MM.1S (cell line): Measurements from ENCODE around the gene DCLK1.

Source experiments
- DNase-seq: peaks from one replicate; pipeline ENCODE4 v3.0.0-alpha.2; 2015
- H2AFZ ChIP-seq: fragments of 300-600 bp; sonication (generic); 2 replicates; pipeline ENCODE4 v1.6.0; 2016; ENCODE audit warnings: antibody characterized with exemption, low read length
- H3F3A ChIP-seq: fragments of 300-600 bp; sonication (generic); 2 replicates; pipeline ENCODE4 v1.6.1; 2016; ENCODE audit warnings: mild to moderate bottlenecking, antibody characterized with exemption, low read length, moderate library complexity, mixed read lengths; ENCODE audit not compliant: insufficient read depth
- H3K27ac ChIP-seq: fragments of 300-600 bp; sonication (generic); 2 replicates; pipeline ENCODE4 v1.5.1; 2016; ENCODE audit warnings: mild to moderate bottlenecking, low read length
- H3K27me3 ChIP-seq: fragments of 300-600 bp; sonication (generic); replicated peaks from 2 replicates; pipeline ENCODE4 v1.6.0; 2016; ENCODE audit warnings: low read length; ENCODE audit not compliant: insufficient read depth
- H3K36me3 ChIP-seq: fragments of 300-600 bp; sonication (generic); replicated peaks from 2 replicates; pipeline ENCODE4 v1.6.1; 2016; ENCODE audit warnings: mild to moderate bottlenecking, low read length, mixed read lengths; ENCODE audit not compliant: insufficient read depth
- H3K4me1 ChIP-seq: fragments of 300-600 bp; sonication (generic); 2 replicates; pipeline ENCODE4 v1.6.1; 2016; ENCODE audit warnings: low read length, mixed read lengths
- H3K4me2 ChIP-seq: fragments of 300-600 bp; sonication (generic); 2 replicates; pipeline ENCODE4 v1.6.0; 2016; ENCODE audit warnings: low read depth, low read length
- H3K4me3 ChIP-seq: fragments of 300-600 bp; sonication (generic); 2 replicates; pipeline ENCODE4 v1.5.1; 2016; ENCODE audit warnings: low read length, mixed read lengths
- H3K79me2 ChIP-seq: fragments of 300-600 bp; sonication (generic); 2 replicates; pipeline ENCODE4 v1.6.1; 2016; ENCODE audit warnings: mixed run types, low read length, mixed read lengths
- H3K9ac ChIP-seq: fragments of 300-600 bp; sonication (generic); 2 replicates; pipeline ENCODE4 v1.6.1; 2016; ENCODE audit warnings: low read length, mixed read lengths
- H3K9me2 ChIP-seq: fragments of 300-600 bp; sonication (generic); replicated peaks from 2 replicates; pipeline ENCODE4 v1.6.1; 2016; ENCODE audit warnings: mild to moderate bottlenecking, low read length, mixed read lengths; ENCODE audit not compliant: insufficient read depth
- H3K9me3 ChIP-seq: fragments of 300-600 bp; sonication (generic); replicated peaks from 2 replicates; pipeline ENCODE4 v1.6.1; 2016; ENCODE audit warnings: mild to moderate bottlenecking, low read length, mixed read lengths; ENCODE audit not compliant: insufficient read depth
- H4K20me1 ChIP-seq: fragments of 300-600 bp; sonication (generic); 2 replicates; pipeline ENCODE4 v1.6.1; 2016; ENCODE audit warnings: mild to moderate bottlenecking, low read length, moderate library complexity, mixed read lengths; ENCODE audit not compliant: insufficient read depth
- EZH2 ChIP-seq: fragments of 300-600 bp; sonication (generic); optimal IDR thresholded peaks from 2 replicates; pipeline ENCODE3; 2017; ENCODE audit warnings: low read depth, mild to moderate bottlenecking, antibody characterized with exemption, low read length, mixed read lengths
- EZH2phosphoT487 ChIP-seq: fragments of 300-600 bp; sonication (generic); IDR thresholded peaks from 2 replicates; pipeline ENCODE4 v1.6.1; 2018; ENCODE audit warnings: antibody characterized with exemption, low read length
- TF ChIP-seq, protein P1 (sequence below): fragments of 300-600 bp; sonication (generic); IDR thresholded peaks from 2 replicates; pipeline ENCODE4 v1.5.1; 2016; ENCODE audit warnings: antibody characterized with exemption, low read length, mixed read lengths

The DCLK1 gene

DNA sequence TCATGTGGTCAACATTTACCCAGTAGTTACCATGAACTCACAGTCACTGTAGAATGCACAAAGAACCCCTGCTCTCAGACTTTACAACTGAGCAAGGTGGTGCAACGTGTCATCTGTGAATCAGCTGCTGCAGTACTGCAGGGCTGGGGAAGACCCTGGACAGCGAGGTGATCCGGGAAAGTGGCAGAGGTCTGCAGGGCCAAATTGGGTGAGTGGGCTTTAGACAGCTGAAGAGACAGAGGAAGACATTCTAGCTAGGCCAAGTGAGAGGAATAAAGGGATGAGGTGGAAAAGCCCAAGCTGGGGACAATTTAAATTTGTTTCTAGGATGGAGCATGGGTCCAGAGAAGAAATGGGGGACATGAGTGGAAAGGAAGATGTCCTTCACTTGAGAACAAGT lies 270.5 kb downstream of the DCLK1 start:
- Histone ChIP-seq H2AFZ (no peak overlapping the region), H3K27me3 (no peaks in the 10 kb centered on the region), H3F3A (no peaks in the 10 kb centered on the region), H3K79me2 (no peaks in the 10 kb centered on the region), H3K4me2 (no peak overlapping the region), H4K20me1 (no peaks in the 10 kb centered on the region), H3K27ac (no peak overlapping the region), H3K36me3 (no peaks in the 10 kb centered on the region), H3K4me1 (no peaks in the 10 kb centered on the region), H3K9me3 (no peaks in the 10 kb centered on the region), H3K9me2 (no peaks in the 10 kb centered on the region), H3K4me3 (no peak overlapping the region), H3K9ac (no peak overlapping the region)
- TF ChIP-seq, protein P1, sequence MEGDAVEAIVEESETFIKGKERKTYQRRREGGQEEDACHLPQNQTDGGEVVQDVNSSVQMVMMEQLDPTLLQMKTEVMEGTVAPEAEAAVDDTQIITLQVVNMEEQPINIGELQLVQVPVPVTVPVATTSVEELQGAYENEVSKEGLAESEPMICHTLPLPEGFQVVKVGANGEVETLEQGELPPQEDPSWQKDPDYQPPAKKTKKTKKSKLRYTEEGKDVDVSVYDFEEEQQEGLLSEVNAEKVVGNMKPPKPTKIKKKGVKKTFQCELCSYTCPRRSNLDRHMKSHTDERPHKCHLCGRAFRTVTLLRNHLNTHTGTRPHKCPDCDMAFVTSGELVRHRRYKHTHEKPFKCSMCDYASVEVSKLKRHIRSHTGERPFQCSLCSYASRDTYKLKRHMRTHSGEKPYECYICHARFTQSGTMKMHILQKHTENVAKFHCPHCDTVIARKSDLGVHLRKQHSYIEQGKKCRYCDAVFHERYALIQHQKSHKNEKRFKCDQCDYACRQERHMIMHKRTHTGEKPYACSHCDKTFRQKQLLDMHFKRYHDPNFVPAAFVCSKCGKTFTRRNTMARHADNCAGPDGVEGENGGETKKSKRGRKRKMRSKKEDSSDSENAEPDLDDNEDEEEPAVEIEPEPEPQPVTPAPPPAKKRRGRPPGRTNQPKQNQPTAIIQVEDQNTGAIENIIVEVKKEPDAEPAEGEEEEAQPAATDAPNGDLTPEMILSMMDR: no peak
- TF ChIP-seq EZH2phosphoT487 (no peak), EZH2 (no peak)
- no peak for DNase-seq

DNA sequence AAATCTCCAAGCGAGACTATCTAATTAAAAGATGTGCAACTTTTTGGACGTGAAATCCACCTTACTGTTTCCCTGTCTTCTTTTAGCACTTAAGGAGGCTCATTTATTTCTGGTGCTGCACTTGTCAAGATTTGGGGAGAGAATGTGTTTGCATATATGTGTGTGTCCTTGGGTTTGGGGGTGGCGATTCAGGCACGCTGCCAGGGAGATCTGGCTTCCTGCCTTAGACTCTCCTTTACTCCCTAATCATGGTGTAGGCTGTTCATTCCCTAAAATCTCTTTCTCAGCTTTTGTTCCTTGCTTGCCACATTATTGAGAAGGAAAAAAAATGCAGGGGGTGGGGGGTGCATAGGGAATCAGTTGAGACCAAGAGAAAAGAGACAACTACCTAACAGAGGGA lies 271.2 kb downstream of the DCLK1 start:
- TF ChIP-seq, protein P1: no peak
- no peak for TF ChIP-seq EZH2phosphoT487
- TF ChIP-seq EZH2: no peak
- Histone ChIP-seq H3K4me2 (no peak overlapping the region), H3K9ac (no peak overlapping the region), H3F3A (no peaks in the 10 kb centered on the region), H3K9me2 (no peaks in the 10 kb centered on the region), H3K9me3 (no peaks in the 10 kb centered on the region), H3K36me3 (no peaks in the 10 kb centered on the region), H3K27me3 (no peaks in the 10 kb centered on the region), H3K79me2 (no peaks in the 10 kb centered on the region), H3K27ac (no peak overlapping the region), H3K4me1 (no peaks in the 10 kb centered on the region), H3K4me3 (no peak overlapping the region), H4K20me1 (no peaks in the 10 kb centered on the region), H2AFZ (no peak overlapping the region)
- no peak for DNase-seq

DNA sequence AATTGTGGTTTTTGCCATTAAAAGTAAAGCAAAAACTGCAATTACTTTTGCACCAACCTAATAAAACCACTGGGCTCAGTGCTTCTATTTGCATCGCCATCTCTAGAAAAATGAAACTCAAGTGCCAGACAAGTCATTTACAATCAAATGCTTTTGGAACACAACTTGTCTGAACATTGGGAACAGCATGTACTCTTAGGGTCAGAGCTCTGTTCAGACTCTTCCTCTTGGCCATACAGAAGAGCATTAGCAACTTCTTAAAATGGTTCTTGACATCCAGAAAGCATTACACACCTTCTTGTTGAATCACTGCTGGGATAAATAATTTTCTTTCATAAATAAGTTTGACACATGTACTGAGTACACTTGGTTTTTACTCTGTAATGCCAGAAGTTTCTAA lies 272.5 kb downstream of the DCLK1 start:
- Histone ChIP-seq H3K4me3 (no peak overlapping the region), H3K9ac (no peak overlapping the region), H3K9me2 (no peaks in the 10 kb centered on the region), H3K4me2 (no peak overlapping the region), H3F3A (no peaks in the 10 kb centered on the region), H3K27me3 (no peaks in the 10 kb centered on the region), H3K36me3 (no peaks in the 10 kb centered on the region), H3K9me3 (no peaks in the 10 kb centered on the region), H3K4me1 (no peaks in the 10 kb centered on the region), H3K79me2 (no peaks in the 10 kb centered on the region), H3K27ac (no peak overlapping the region), H2AFZ (no peak overlapping the region), H4K20me1 (no peaks in the 10 kb centered on the region)
- DNase-seq: no peak
- TF ChIP-seq EZH2phosphoT487 (no peak), EZH2 (no peak)
- TF ChIP-seq, protein P1: no peak
